NOMO-1 treated with DMSO at 0.1 percent for 48 hours (cell line): ENCODE results near the gene CA10.
A peak's percentile ranks its signal among the peaks of the same experiment; 100 is the strongest.

Source experiments
- DNase-seq: peaks from one replicate; lab custom pipeline; 2025; ENCODE audit not compliant: unreplicated experiment; lab: John Stamatoyannopoulos, UW

Gene CA10

GRCh38 chr17:51611585-51611984 lies 546.9 kb downstream of the CA10 start:
- no peak for DNase-seq

GRCh38 chr17:51610834-51611233 lies 547.7 kb downstream of the CA10 start:
- DNase-seq, result no peak

- no peak for DNase-seq
Measured at GRCh38 chr17:51610155-51610554, 548.4 kb downstream of the CA10 start.

DNA sequence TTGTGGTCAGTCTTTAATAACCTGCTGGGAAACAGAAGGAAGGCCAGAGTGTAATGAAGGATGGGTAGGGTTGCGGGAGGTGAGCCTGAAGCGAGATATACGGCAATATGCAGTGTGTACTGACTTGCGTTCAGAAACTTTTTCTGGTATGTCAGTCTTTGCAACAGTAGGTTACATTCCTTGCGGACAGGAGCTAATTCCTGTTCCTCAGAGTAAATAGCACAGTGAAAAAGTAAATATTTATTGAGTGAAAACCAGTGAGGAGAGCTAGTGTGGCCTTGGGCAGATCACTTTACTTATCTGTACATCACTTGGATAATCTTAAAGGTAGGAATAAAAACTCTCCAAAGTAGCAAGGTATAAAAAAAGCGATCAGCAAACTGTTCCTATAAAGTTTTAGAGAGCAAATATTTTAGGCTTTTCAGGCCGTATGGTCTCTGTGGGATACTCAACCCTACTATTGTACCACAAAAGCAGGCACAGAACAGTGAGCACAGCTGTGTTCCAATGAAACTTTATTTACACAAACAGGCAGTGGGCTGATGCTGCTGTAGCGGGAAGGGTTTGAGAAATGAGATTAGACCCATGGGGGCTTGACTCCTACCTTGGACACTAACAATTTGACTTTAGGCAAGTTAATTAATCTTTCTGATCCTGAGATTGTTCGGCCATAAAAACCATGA lies 550.1 kb downstream of the CA10 start:
- DNase-seq, result no peak

GRCh38 chr17:51607512-51607911 lies 551.0 kb downstream of the CA10 start:
- no peak for DNase-seq

DNA sequence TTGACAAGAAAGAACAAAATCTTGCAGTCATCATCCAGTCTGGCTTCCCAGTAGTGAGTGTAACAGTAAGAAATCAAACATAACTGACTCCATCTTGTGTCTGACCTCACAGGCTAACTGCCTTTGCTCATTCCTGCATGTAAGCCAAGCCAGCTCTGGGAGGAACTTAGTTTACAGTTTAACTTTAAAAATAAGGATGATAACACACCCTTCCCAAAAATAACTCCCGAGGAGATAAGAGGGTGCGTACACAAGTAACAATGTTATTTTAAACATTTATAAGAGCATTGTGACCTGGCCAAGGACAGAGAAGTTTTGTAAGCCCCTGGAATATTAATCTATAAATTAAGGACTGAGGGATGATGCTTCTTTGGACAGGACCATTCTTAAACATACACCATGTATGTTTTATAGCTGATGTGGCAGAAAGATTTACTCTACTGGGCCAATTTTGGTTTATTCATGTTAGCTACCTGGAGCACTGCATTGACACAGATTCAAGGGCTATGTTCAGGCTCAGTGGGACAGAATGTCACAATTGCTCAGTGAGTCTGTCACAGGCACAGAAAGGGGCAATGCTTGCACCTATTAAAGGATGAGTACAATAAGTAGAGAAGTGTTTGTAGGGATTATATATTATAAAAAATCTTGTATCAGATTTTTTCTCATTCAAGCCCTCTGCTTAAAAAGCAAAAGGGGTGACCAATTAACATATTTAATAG lies 554.1 kb downstream of the CA10 start:
- no peak for DNase-seq

GRCh38 chr17:51601622-51602261 lies 556.8 kb downstream of the CA10 start:
- no peak for DNase-seq

- no peak for DNase-seq
Measured at GRCh38 chr17:51598824-51599223, 559.7 kb downstream of the CA10 start.

GRCh38 chr17:51597345-51597744 lies 561.2 kb downstream of the CA10 start:
- DNase-seq, result no peak

DNA sequence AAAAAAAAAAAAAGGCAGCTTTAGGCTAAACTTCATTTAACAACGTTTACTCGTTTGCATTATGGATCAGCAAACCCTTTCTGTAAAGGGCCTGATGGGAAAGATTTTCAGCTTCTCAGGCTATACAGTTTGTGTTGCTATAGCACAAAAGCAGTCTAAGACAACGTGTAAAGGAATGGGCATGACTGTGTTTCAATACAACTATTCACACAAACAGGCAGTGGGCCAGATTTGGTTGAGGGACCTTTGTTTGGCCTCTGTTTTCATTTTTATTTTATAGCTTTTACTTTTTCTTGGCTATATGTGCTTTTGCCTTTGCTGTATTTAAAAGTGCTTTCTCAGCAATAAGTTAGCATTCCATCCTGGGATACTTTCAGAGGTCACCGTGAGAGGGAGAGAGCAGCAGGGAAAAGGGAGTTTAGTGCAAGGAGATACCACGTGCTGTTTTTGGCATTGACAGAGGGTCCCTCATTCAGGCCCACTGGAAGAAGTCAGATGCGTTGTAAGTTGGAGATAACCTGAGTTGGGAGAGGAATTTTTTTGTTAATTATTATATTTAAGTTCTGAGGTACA lies 562.6 kb downstream of the CA10 start:
- DNase-seq, result no peak

- DNase-seq, result no peak
Measured at GRCh38 chr17:51590071-51590656, 568.4 kb downstream of the CA10 start.

GRCh38 chr17:51588063-51588462 lies 570.5 kb downstream of the CA10 start:
- no peak for DNase-seq

- DNase-seq, result no peak
Measured at GRCh38 chr17:51587516-51587915, 571.0 kb downstream of the CA10 start.

- peak; percentile 10 for DNase-seq
Measured at GRCh38 chr17:51585514-51586104, 572.9 kb downstream of the CA10 start.

DNA sequence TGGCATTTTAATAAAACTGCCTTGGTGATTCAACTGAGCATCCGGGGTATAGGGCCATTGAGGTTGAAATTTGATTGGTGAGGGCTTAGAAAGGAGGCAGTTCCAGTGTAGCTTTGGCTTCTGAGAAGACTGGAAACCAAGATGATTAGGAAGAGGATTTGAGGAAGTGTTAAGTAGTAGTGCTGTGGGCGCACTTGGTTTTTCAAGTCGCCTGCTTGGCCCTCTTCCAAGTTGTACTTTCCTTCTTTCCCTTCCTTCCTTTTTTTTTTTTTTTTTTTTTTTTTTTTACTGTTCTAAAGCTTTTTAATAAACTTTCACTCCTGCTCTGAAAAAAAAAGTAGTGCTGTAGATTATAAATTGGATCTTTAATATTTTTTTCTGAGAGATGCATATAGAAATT lies 577.6 kb downstream of the CA10 start:
- no peak for DNase-seq
